ENCODE measurements around the gene ADAM33.

- TF ChIP-seq EZH2 (IDR thresholded peaks at IDR 0.05; ENCODE audit: low read depth): no peak
- TF ChIP-seq, protein P1, sequence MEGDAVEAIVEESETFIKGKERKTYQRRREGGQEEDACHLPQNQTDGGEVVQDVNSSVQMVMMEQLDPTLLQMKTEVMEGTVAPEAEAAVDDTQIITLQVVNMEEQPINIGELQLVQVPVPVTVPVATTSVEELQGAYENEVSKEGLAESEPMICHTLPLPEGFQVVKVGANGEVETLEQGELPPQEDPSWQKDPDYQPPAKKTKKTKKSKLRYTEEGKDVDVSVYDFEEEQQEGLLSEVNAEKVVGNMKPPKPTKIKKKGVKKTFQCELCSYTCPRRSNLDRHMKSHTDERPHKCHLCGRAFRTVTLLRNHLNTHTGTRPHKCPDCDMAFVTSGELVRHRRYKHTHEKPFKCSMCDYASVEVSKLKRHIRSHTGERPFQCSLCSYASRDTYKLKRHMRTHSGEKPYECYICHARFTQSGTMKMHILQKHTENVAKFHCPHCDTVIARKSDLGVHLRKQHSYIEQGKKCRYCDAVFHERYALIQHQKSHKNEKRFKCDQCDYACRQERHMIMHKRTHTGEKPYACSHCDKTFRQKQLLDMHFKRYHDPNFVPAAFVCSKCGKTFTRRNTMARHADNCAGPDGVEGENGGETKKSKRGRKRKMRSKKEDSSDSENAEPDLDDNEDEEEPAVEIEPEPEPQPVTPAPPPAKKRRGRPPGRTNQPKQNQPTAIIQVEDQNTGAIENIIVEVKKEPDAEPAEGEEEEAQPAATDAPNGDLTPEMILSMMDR (conservative IDR thresholded peaks at IDR 0.05): no peak
These were observed 4.6 kb upstream of the ADAM33 start for GRCh38 chr20:3686421-3686820.
